ENCODE measurements around the gene ZNF521. TPM values are rescaled to one million over a fixed set of nuclear protein-coding genes. Genes with fewer than 3 reads are reported as not detected.

Gene ZNF521
- total and polyA plus RNA-seq, 8 donors = 16.6 to 60.6 (median 47.3) TPM

DNA sequence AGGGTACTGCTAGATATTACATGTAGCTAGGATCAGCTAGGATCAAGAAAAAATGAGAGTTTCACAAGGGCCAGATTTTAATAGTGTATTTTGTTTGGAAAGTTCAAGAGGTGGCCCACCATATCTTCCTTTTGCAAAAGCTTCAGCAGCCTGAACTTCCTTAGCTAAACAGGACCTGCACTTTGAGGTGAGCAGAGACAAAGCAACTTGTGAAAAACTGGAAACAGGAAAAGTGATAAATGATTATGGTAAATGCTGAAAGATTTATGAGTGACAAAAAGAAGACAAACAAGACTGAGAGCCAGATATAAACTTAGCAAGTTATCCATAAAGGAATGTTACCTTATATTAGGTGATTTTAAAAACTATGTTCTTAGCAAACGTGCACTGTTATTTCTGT is 123.6 kb downstream of the ZNF521 start:
- no peak overlapping the region for H3K4me3 ChIP-seq
- DNase-seq = no peak
- intact Hi-C loops (cut with DNase I) = no loop called here
- H3K27ac ChIP-seq = peak overlapping the region in 1 of 2 donors; percentile 2
- no peaks in the 10 kb centered on the region for H3K36me3 ChIP-seq
- no peaks in the 10 kb centered on the region for H3K9me3 ChIP-seq
- H3K4me1 ChIP-seq = peaks cover 19 to 34% of the 10 kb centered on the region in 2 donors
- ATAC-seq = no peak
- TF ChIP-seq, protein P1, sequence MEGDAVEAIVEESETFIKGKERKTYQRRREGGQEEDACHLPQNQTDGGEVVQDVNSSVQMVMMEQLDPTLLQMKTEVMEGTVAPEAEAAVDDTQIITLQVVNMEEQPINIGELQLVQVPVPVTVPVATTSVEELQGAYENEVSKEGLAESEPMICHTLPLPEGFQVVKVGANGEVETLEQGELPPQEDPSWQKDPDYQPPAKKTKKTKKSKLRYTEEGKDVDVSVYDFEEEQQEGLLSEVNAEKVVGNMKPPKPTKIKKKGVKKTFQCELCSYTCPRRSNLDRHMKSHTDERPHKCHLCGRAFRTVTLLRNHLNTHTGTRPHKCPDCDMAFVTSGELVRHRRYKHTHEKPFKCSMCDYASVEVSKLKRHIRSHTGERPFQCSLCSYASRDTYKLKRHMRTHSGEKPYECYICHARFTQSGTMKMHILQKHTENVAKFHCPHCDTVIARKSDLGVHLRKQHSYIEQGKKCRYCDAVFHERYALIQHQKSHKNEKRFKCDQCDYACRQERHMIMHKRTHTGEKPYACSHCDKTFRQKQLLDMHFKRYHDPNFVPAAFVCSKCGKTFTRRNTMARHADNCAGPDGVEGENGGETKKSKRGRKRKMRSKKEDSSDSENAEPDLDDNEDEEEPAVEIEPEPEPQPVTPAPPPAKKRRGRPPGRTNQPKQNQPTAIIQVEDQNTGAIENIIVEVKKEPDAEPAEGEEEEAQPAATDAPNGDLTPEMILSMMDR (IDR thresholded peaks at IDR 0.05) = no peak
- H3K27me3 ChIP-seq = no peaks in the 10 kb centered on the region

DNA sequence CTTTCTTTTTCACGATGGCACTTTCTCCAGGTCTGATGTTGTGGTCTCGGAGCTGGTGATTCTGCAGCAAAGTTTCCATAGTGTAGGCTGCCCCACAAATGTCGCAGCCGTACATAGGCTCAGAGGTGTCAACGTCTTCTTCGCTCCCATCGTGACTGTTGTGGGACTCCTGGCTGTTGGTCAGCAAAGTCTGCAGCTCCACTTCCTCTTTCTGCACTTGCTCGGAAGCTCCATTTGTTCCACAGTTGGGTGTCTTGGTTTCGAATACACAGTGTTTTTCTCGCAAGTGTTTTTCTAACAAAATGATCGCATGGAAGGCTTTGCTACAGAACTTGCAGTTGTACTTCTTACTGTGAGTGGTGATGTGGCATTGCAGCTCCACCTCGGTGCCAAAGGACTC is 126.8 kb downstream of the ZNF521 start:
- TF ChIP-seq, protein P1 (IDR thresholded peaks at IDR 0.05) = no peak
- Histone ChIP-seq H3K27ac (no peak overlapping the region), H3K9me3 (no peaks in the 10 kb centered on the region), H3K36me3 (no peaks in the 10 kb centered on the region), H3K4me3 (no peak overlapping the region), H3K4me1 (peaks cover 8 to 18% of the 10 kb centered on the region in 2 donors), H3K27me3 (no peaks in the 10 kb centered on the region)
- intact Hi-C loops (cut with DNase I) = no loop called here
- DNase-seq = no peak
- ATAC-seq = peak; percentile 26

DNA sequence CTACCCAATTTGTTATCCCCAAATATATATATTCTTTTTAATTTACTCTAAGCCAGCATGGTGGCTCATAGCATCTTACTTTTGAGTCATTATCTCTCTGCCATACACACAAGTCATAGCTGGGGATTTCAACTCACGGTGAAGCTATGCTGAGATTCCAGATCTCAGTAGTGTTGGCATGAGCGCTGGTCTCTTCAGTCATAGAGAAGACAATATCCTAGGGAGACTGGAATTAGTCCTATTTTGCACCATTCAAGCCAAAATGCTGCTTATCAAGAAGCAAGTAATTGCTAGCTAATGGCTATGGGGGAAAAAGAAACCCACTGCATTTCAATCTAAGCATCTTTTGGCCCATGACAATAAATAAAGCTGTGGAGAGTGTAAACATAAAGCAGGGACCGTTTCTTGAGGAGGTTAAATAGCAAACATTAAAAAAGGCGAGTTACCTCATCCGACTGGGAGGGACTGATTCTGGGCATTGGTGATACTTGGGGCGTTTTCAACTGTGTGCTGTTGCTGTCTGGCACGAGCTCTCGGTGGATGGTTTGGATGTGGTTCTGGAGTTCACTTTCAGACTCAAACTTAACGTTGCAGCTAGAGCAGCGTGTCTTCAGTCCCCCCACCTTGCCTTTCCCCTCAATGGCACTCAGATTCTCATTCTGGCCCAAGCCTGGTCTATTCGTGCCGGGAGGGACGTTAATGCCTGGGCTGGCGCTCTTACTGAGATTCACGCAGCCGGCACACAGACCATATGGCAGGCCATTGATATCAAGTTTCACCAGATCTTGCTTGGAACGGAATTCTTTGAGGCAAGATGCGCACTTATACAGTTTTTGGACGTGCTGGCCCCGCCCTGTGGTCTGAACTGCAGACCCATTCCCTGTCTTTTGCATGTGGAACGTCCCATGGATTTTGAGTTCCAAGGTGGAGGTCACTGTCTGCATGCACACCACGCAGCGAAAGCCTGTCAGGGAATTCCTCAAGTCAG is 127.8 kb downstream of the ZNF521 start:
- Histone ChIP-seq H3K4me1 (peaks cover 0 to 9% of the 10 kb centered on the region in 2 donors), H3K36me3 (no peaks in the 10 kb centered on the region), H3K27ac (no peak overlapping the region), H3K9me3 (no peaks in the 10 kb centered on the region), H3K27me3 (no peaks in the 10 kb centered on the region), H3K4me3 (no peak overlapping the region)
- intact Hi-C loops (cut with DNase I) = no loop called here
- ATAC-seq = no peak
- TF ChIP-seq, protein P1 (IDR thresholded peaks at IDR 0.05) = no peak
- DNase-seq = peak in 1 of 4 donors; percentile 17

DNA sequence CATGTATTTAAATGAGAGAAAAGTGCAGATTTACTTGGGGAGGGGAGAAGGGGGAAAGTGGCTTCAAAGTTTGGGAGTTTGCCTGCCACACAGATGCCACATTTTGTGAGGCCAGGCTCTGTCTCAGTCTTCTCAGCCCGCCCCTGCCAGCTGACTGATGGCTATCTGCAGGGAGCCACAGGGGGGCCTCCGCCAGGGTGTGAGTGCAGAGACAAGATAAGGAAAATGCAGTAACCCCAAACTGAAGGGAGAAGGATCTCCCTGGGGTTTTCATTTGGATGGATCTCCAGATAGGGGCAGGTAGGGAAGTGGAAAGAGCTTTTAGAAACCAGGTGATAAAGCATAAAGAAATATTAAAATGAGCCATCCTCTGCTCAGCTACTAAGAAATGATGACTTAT is 128.8 kb downstream of the ZNF521 start:
- Histone ChIP-seq H3K9me3 (no peaks in the 10 kb centered on the region), H3K4me1 (no peaks in the 10 kb centered on the region), H3K4me3 (no peak overlapping the region), H3K36me3 (no peaks in the 10 kb centered on the region), H3K27me3 (no peaks in the 10 kb centered on the region), H3K27ac (no peak overlapping the region)
- intact Hi-C loops (cut with DNase I) = no loop called here
- ATAC-seq (no peak), DNase-seq (peak in 1 of 4 donors; percentile 51)
- TF ChIP-seq, protein P1 (IDR thresholded peaks at IDR 0.05) = no peak

DNA sequence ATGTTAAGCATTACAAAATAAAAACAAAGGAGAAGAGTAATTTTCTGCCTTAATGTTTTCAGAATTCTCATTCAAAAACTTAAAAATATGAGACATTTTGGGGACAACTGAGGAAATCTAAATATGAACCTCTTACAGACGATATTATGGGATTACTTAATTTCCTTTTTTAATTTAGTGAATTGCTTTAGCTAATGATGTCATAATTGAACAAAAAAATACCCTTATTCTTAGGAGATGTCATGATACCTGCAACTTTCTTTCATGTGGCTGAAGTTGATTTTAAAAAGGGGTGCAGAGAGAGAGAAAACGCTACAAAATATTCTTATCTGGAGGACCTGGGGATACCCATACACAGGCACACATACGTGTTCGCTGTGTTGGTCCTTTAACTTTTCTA is 129.3 kb downstream of the ZNF521 start:
- TF ChIP-seq, protein P1 (IDR thresholded peaks at IDR 0.05) = no peak
- DNase-seq (no peak), ATAC-seq (no peak)
- no peaks in the 10 kb centered on the region for H3K9me3 ChIP-seq
- H3K4me1 ChIP-seq = no peaks in the 10 kb centered on the region
- H3K27me3 ChIP-seq = no peaks in the 10 kb centered on the region
- H3K36me3 ChIP-seq = no peaks in the 10 kb centered on the region
- H3K27ac ChIP-seq = no peak overlapping the region
- H3K4me3 ChIP-seq = no peak overlapping the region
- intact Hi-C loops (cut with DNase I) = no loop called here

Data from left lung (tissue), 10 donors.